Right renal pelvis (tissue), 4 donors: ENCODE measurements around the gene CCL19. TPM values are rescaled to one million over a fixed set of nuclear protein-coding genes. Genes with fewer than 3 reads are reported as not detected.
A peak's percentile ranks its signal among the peaks of the same experiment; 100 is the strongest.

Experiments used
- DNase-seq, 4 donors: peaks; one replicate each; pipeline ENCODE4 v3.0.0-alpha.2; 2013; ENCODE audit warnings: low read depth in 4 of 4, low spot score in 3 of 4, missing footprints in 1 of 4
- polyA plus RNA-seq, 4 donors: library from polyadenylated mRNA; unstranded; fragments of 120-200 nt; gene quantifications; one replicate each; pipeline ENCODE4 v1.2.1, GENCODE V29; 2013; ENCODE audit not compliant: insufficient read length in 4 of 4

Gene CCL19
- polyA plus RNA-seq, 4 donors, result 1.6 TPM; not detected in 3

DNA sequence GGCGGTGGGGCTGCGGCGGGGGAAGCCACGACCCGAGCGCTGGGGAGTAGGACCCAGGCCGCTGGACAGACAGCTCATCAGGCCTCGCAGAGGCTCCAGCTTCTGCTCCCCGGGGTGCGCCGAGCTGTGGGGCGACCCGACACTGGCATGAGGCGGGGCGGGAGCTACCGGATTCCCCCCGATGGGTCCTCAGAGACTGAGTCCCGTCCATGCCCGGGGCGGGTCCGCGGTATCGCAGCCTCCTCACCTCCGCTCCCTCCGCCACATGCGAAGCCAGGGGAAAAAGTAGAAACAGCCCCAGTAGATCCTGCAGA, 26.1 kb downstream of the CCL19 start:
- DNase-seq, result no peak

DNA sequence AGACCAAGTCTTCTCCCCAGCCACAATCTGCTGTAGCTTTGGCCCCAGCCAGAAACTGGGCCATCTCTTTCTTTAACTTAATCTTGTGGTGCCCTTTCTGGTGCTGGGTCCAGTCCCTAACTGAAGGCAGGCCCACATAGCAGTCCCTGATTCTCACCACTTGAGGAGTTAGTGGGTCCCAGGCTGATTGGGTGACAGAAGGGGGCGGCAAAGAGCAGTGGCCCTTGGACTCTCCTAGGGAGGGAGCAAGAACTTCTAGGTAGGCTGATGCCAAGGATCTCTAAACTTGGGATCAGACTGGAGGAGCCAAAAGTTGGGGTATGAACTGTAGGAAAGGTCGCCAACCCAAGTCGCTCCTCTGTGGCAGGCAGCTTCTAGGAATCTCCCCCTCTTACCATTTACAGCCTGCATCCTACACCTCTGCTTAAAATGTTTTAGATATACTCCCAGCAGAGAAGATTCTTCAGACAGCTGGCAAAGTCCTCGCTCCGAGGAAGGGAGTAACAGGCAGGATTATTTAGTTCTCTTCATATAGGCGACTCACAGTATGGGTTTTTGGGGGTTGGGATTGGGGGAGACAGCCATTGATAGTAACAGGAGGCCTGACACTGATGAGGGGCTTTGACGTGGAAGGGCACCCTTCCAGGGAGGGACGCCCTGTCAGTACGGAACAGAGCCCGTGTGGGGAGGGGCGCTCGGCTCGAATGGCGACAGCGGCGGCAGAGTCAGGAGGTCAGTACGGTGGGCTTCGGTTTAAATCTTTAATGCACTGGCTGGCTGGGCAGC, 26.6 kb downstream of the CCL19 start:
- peak in 2 of 4 donors; percentile 54 to 65 for DNase-seq

DNA sequence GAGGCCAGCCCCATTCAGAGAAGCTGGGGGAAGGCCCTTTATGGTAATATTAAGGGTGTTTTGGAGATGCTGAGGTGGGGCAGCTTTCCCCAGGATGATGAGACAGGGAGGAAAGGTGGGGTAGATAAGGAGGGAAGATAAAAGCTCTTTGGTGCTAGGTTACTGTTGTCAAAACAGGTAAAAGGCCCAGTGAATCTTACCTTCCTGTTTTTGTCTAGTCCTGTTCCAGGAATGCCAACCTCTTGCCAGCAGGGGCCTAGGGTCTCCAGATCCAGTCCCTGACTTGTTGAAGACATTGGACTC, 27.8 kb downstream of the CCL19 start:
- no peak for DNase-seq

DNA sequence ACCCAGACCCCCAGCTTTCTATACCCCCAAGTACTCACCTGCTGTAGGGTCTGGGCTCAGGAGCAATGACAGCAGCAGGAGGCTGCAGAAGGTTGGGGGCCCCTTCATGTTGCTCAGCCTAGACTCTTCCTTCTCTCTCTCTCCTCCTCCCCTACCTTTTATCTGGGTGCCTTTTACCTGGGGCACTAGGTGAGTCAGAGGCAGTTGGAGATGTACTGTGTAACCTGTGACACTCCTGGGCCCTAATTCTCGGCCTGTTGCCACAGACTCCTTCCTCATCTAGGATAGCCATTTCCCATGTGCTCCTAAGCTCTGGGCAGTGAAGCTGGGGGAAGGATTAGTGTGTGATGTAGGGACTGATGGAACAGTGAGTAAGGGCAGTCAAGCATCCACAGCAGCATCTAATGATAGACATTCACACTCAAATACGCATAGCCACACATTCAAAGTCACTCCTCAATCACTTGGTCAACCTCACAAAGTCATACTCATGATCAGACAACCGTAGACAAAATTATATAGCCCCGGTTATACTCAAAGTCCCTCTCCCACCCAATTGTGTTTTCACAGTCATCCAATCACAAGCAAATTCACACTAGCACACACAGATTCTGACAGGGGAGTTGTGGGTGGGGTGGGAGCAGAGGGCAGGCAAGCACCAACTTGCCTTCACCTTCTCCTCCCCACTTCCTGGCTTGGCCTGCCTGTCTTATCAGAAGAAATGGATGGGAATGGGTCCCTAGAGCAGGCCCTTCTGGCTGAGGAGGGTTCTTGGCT, 28.4 kb downstream of the CCL19 start, which contains the start of gene CCL27:
Gene CCL27 (minus strand): TSS at position 132 of the 777 bp plus-strand sequence. CDS start 24 bp downstream, at position 108.
- DNase-seq, result no peak

DNA sequence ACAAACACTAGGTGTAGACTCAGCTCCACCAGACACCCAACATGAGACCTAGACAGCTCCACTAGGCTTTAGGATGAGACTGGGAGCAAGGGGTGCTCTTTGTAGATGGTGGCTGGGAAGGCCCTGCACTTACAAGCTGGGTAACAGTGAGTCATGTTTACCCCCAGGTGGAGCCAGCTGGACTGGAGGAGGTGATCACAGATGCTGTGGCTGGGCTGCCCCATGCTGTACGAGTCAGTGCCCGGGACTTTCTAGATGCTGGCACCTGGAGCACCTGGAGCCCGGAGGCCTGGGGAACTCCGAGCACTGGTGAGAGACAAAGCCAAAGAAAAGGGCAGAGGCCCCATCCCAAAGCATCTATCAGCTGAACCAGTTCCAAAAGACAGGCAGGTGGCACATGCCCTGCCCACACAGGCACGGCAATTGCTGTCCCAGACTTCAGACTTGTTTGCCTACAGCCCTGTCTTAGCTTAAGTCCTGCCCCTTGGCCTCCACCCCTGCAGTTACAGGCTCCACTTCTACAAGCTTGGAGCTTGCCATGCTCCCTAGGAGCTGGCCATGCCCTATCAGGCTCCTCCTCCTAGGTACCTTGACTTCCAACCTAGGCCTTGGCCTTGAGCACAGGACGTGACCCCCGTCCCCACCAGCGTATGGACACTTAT, 31.4 kb downstream of the CCL19 start:
- no peak for DNase-seq

DNA sequence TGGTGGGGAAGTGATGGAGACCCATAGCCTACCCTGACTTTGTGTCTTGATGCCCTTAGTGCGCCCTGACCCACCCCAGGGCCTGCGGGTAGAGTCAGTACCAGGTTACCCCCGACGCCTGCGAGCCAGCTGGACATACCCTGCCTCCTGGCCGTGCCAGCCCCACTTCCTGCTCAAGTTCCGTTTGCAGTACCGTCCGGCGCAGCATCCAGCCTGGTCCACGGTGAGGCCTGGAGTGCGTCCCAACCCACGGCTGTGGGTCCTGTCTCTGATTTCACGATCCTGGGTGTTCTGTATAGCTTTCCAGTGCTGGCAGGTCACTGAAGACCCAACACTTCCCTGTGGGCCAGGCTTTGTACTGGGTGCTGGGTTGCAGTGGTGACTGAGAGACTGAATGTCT, 32.6 kb downstream of the CCL19 start:
- no peak for DNase-seq

DNA sequence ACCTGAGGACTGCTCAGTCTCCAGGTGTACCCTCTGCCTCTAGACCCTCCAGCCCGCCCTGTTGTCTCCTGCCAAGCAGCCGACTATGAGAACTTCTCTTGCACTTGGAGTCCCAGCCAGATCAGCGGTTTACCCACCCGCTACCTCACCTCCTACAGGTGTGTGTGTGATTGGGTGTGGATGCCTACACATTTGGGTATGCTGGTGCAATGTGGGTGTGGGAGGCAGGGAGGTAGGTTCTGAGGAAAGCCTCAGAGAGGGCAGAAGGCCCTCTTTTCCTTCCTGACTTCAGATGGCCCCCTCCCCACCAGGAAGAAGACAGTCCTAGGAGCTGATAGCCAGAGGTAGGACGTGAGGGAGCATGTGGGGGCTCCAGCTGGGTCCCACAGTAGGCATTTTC, 34.1 kb downstream of the CCL19 start:
- DNase-seq, result no peak

DNA sequence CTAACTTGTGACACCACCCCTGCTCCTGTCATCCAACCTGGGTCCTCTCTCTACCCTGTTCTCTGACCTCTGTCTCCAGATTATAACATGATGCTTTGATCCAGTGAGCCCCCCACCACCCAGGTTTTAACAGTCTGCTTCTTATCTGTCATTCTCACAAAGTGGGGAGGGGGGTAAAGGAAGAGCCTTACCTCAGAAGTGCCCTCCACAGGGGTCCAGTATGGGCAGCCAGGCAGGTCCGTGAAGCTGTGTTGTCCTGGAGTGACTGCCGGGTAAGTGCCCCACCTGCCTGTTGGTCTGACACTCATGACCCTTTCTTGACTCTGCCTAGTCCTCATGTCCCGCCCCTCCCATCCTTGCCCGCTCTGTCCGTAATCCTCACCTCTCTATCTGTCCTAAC, 35.7 kb downstream of the CCL19 start:
- DNase-seq, result no peak

DNA sequence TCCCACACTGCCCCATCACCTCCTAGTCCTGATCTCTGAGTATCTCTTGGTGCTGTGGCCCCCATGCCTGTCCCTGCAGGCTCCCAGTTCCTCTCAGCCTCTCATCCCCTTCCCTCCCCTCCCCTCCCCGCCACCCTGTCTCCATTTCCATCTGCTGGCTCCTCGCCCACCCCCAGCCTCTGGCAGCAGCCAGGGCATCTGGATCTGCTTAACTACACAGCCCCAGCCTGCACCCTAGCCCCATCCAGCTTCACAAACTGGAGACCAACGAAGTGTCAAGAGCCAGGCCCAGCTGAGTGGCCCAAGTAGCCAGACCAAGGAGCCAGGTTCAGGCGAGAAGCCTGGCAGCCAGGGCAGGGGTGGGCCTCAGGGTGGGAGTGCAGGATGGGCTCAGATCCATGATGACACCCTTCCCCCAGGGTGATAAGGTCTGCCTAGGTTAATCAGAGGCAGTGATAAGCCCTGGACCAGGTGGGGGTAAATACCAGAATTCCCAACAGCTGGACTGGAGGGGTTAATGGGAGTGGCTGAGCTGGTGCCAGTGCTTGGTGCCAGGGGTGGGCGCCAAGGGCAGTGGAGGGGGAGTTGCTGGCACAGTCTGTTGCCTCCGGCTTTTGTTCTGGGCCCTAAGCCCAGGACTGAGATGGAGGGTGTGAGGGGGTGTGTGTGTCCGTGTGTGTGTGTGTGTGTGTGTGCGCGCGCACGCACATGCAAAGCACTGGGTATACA, 36.6 kb downstream of the CCL19 start:
- no peak for DNase-seq

DNA sequence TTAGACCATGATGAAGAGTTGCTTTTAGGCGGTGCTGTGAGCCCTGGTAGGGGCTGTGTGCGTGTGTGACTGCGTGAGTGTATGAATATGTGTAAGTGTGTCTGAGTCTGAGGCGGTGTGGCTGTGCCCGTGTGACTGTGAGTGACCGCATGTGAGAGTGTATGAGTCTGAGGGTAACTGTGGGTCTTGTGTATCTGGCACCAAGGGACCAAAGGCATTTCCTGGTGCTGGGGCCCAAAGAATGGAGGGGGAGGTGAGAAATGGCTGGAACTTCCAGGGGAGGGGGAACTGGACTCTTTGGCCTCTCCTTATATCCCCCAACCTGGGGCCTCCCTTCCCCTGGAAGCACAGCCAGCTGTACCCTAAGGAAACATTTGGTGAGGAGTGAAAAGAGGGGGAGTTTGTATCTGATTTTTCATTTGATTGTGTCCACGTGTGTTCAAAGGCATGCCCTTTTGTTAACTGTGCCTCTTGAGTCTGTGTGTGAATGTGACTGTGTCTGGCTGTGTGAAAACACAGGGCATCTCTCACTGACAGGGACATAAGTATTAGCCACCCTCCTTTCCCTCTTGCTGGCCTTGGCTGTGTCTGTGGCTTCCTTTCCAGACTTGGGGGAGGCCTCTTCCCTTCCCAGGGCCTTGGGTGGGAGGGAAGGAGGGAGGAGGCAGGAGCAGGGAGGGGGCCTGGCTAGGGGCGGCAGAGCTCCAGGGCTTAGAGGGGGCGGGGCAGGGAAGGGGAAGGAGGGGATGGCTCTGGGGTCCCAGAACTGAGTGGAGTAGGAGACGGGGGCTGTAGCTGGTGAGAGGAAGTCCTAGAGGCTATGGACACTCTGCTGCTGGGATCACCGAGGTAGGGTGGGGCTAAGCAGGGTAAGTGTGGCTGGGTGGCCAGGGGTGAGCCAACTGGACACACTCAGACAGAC, 37.7 kb downstream of the CCL19 start:
- peak in 1 of 4 donors; percentile 67 for DNase-seq

DNA sequence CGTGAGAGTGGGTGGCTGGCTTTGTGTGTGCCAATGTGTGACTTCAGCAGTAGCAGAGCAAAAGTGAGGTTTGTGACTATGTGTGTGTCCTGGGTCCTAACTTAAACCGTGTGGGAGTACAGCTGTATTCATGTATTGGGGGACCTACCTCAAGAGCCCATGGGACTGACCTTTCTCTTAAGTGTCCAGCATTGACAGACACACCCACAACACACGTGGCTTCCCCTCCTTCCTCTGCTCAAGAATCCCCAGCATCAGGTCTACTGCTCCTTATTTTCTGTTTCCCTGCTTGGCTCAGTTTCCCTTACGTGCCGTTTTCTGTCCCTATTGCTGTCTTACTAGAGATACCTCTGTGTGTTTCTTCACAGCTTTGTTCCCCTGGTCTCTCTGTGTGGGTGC, 38.5 kb downstream of the CCL19 start:
- no peak for DNase-seq

DNA sequence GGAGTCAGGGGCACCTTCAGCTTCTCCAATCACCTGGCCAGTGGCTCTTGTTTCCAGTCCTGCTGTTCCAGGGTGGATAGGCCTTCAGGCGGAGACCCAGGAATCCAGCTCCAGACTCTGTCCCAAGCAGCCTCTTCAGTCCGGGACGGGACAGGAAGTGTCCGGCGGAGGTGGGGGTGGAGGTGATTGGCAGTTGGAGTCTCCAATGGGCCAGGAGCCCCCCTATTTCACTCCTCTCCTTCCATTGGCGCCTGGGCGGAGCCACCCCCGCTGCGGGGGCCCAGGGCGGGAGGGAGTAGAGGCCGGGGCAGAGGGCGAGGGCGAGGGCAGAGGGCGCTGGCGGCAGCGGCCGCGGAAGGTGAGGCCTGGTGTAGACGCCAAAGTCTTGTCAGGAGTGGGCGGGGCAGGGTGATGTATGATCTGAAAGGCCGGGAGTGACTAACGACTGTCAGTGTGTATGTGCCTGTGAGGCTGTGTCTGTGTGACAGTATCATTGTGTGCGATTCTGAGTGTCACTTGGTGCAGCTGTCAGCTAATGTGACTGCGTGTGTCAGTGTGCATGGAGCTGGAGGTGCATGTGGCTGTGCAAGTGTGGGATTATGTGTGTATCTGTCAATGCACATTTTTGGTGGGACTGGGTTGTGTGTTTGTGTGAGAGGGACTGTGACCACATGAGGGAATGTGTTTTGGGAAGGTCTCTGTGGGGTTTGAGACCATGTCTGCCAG, 39.0 kb downstream of the CCL19 start, which contains the start of gene IL11RA:
Gene IL11RA (plus strand): TSS at position 310 of the 726 bp plus-strand sequence. CDS start 3,033 bp downstream, outside the sequence.
- DNase-seq, result peak in 3 of 4 donors; percentile 57 to 71 (median 62)

DNA sequence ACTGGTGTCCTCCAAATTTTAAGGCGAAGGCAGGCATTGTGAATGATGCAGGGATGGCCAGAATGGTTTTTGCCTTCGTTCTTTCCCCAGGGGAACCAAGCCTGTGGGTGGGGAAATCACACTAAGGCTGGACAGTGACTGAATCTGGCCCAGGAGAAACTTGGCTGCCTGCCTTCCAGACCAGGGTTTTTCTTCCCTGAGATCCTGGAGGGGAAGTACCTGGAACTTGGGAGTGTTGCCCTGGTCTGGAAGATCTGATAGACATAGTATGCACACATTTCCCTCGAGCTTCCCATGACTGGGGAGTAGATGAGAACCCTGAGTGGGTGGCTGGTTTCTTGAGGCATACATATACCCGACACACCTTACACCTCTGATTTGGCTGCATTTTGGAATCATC, 39.8 kb downstream of the CCL19 start:
- no peak for DNase-seq

DNA sequence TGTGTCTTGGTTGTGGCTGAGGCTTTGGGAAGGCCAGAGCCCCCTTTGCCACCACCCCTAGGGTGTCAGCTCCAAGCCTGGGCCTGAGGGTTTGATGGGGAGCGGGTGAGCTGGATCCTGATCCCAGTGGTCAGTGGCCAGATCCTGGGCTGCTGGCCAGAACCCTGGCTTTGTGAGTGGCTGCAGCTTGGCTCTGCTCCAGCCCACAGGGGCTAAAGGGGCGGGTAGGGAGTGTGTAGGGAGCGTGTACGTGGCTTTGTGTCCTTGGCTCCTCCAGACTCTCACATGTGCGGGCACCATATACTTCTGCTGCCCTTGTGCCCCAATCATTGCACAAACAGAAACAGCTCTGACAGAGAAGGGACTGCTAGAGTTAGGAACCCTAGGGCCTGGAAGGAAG, 40.3 kb downstream of the CCL19 start:
- no peak for DNase-seq

DNA sequence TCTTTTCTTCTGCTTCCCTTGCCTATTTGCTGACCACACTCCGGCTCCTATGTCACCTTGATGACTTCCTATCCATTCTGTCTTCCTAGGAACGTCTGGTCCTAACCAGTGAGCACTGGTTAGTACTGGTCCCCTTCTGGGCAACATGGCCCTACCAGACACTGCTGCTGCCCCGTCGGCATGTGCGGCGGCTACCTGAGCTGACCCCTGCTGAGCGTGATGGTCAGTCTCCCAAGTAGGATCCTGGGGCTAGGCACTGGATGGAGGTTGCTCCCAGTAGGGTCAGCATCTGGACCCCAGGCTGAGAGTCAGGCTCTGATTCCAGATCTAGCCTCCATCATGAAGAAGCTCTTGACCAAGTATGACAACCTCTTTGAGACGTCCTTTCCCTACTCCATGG, 42.4 kb downstream of the CCL19 start:
- DNase-seq, result no peak

DNA sequence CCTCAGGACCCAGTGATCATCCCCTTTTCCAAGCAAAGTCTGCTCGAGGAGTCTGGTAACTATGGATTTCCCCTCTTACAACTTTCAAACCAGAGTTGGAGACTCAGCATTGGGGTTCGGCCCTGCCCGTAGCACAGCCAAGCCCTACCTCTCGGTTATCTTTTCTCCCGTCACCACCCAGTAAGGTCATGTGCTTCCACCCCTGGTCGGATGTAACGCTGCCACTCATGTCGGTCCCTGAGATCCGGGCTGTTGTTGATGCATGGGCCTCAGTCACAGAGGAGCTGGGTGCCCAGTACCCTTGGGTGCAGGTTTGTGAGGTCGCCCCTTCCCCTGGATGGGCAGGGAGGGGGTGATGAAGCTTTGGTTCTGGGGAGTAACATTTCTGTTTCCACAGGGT, 43.4 kb downstream of the CCL19 start:
- DNase-seq, result no peak

DNA sequence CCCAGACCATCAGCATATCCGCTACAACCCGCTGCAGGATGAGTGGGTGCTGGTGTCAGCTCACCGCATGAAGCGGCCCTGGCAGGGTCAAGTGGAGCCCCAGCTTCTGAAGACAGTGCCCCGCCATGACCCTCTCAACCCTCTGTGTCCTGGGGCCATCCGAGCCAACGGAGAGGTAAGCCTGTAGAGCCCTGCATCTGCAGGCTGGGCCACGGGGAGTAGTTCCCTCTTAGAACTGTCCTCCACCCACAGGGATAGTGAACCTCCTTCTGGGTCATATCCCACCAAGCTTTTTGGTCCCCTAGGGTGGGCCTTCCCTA, 44.0 kb downstream of the CCL19 start:
- no peak for DNase-seq

DNA sequence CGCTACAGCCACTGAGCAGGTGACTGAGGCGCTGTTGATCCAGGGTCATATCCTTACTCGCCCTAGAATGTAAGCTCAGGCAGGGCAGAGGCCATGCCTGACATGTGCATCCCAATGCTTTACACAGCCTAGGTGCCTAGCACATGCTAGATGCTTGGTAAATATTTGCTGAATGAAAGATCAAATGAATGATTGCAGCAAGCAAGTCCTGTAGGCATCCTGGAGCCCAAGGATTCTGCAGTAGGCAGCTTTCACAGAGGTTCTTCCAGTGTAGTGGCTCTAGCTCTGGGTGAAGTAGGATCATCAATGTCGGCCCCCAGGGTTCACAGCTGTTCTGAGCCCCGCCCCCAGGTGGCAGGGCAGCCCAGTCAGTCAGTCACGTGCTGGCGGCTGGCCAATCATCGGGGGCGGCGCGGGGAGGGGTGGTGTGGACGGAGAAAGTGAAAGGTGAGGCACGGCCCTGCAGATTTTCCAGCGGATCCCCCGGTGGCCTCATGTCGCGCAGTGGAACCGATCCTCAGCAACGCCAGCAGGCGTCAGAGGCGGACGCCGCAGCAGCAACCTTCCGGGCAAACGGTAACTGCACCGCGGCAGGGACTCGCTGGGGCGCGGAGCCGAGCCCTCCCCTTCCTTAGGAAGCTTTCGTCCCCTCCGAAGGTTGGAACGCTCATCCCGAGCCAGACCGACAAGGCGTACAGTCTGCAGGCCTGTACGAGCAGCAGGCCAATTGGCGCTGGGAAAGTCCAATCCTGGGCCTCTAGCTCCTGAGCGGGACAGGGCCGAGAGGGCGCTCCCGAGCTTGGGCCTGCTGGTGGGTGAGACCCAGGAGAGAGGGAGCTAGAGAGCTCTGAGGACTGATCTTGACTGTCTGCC, 44.6 kb downstream of the CCL19 start, which contains the start of gene GALT:
Gene GALT (plus strand): TSS at position 465 of the 873 bp plus-strand sequence. CDS start 30 bp downstream, at position 495.
- peak in 3 of 4 donors; percentile 79 to 86 (median 85) for DNase-seq
